MM.1S (cell line): ENCODE results near the gene SNTN.

Experiments used
- DNase-seq: peaks from one replicate; pipeline ENCODE4 v3.0.0-alpha.2; 2015
- H2AFZ ChIP-seq: fragments of 300-600 bp; sonication (generic); 2 replicates; pipeline ENCODE4 v1.6.0; 2016; ENCODE audit warnings: antibody characterized with exemption, low read length
- H3F3A ChIP-seq: fragments of 300-600 bp; sonication (generic); 2 replicates; pipeline ENCODE4 v1.6.1; 2016; ENCODE audit warnings: mild to moderate bottlenecking, antibody characterized with exemption, low read length, moderate library complexity, mixed read lengths; ENCODE audit not compliant: insufficient read depth
- H3K27ac ChIP-seq: fragments of 300-600 bp; sonication (generic); 2 replicates; pipeline ENCODE4 v1.5.1; 2016; ENCODE audit warnings: mild to moderate bottlenecking, low read length
- H3K27me3 ChIP-seq: fragments of 300-600 bp; sonication (generic); replicated peaks from 2 replicates; pipeline ENCODE4 v1.6.0; 2016; ENCODE audit warnings: low read length; ENCODE audit not compliant: insufficient read depth
- H3K36me3 ChIP-seq: fragments of 300-600 bp; sonication (generic); replicated peaks from 2 replicates; pipeline ENCODE4 v1.6.1; 2016; ENCODE audit warnings: mild to moderate bottlenecking, low read length, mixed read lengths; ENCODE audit not compliant: insufficient read depth
- H3K4me1 ChIP-seq: fragments of 300-600 bp; sonication (generic); 2 replicates; pipeline ENCODE4 v1.6.1; 2016; ENCODE audit warnings: low read length, mixed read lengths
- H3K4me2 ChIP-seq: fragments of 300-600 bp; sonication (generic); 2 replicates; pipeline ENCODE4 v1.6.0; 2016; ENCODE audit warnings: low read depth, low read length
- H3K4me3 ChIP-seq: fragments of 300-600 bp; sonication (generic); 2 replicates; pipeline ENCODE4 v1.5.1; 2016; ENCODE audit warnings: low read length, mixed read lengths
- H3K79me2 ChIP-seq: fragments of 300-600 bp; sonication (generic); 2 replicates; pipeline ENCODE4 v1.6.1; 2016; ENCODE audit warnings: mixed run types, low read length, mixed read lengths
- H3K9ac ChIP-seq: fragments of 300-600 bp; sonication (generic); 2 replicates; pipeline ENCODE4 v1.6.1; 2016; ENCODE audit warnings: low read length, mixed read lengths
- H3K9me2 ChIP-seq: fragments of 300-600 bp; sonication (generic); replicated peaks from 2 replicates; pipeline ENCODE4 v1.6.1; 2016; ENCODE audit warnings: mild to moderate bottlenecking, low read length, mixed read lengths; ENCODE audit not compliant: insufficient read depth
- H3K9me3 ChIP-seq: fragments of 300-600 bp; sonication (generic); replicated peaks from 2 replicates; pipeline ENCODE4 v1.6.1; 2016; ENCODE audit warnings: mild to moderate bottlenecking, low read length, mixed read lengths; ENCODE audit not compliant: insufficient read depth
- H4K20me1 ChIP-seq: fragments of 300-600 bp; sonication (generic); 2 replicates; pipeline ENCODE4 v1.6.1; 2016; ENCODE audit warnings: mild to moderate bottlenecking, low read length, moderate library complexity, mixed read lengths; ENCODE audit not compliant: insufficient read depth
- CTCF ChIP-seq: fragments of 300-600 bp; sonication (generic); IDR thresholded peaks from 2 replicates; pipeline ENCODE4 v1.5.1; 2016; ENCODE audit warnings: antibody characterized with exemption, low read length, mixed read lengths
- EZH2 ChIP-seq: fragments of 300-600 bp; sonication (generic); optimal IDR thresholded peaks from 2 replicates; pipeline ENCODE3; 2017; ENCODE audit warnings: low read depth, mild to moderate bottlenecking, antibody characterized with exemption, low read length, mixed read lengths
- EZH2phosphoT487 ChIP-seq: fragments of 300-600 bp; sonication (generic); IDR thresholded peaks from 2 replicates; pipeline ENCODE4 v1.6.1; 2018; ENCODE audit warnings: antibody characterized with exemption, low read length

SNTN gene

GRCh38 chr3:63706321-63707085 is 54.0 kb downstream of the SNTN start:
- DNase-seq = no peak
- Histone ChIP-seq H3K4me3 (no peak overlapping the region), H3K9me3 (no peaks in the 10 kb centered on the region), H3K9ac (no peak overlapping the region), H2AFZ (no peak overlapping the region), H3K79me2 (no peaks in the 10 kb centered on the region), H3F3A (no peaks in the 10 kb centered on the region), H3K27me3 (no peaks in the 10 kb centered on the region), H3K36me3 (no peaks in the 10 kb centered on the region), H3K27ac (no peak overlapping the region), H4K20me1 (no peaks in the 10 kb centered on the region), H3K4me2 (no peak overlapping the region), H3K9me2 (no peaks in the 10 kb centered on the region), H3K4me1 (no peaks in the 10 kb centered on the region)
- TF ChIP-seq EZH2 (no peak), EZH2phosphoT487 (no peak), CTCF (no peak)

- Histone ChIP-seq H3K4me3 (no peak overlapping the region), H3K4me1 (no peaks in the 10 kb centered on the region), H3K9me3 (no peaks in the 10 kb centered on the region), H2AFZ (no peak overlapping the region), H3F3A (no peaks in the 10 kb centered on the region), H3K79me2 (no peaks in the 10 kb centered on the region), H4K20me1 (no peaks in the 10 kb centered on the region), H3K9me2 (no peaks in the 10 kb centered on the region), H3K27ac (no peak overlapping the region), H3K27me3 (no peaks in the 10 kb centered on the region), H3K4me2 (no peak overlapping the region), H3K9ac (no peak overlapping the region), H3K36me3 (no peaks in the 10 kb centered on the region)
- TF ChIP-seq CTCF (no peak), EZH2 (no peak), EZH2phosphoT487 (no peak)
- no peak for DNase-seq
Measured at GRCh38 chr3:63707731-63708130, 55.3 kb downstream of the SNTN start.

GRCh38 chr3:63709576-63709975 is 57.1 kb downstream of the SNTN start:
- Histone ChIP-seq H3K4me3 (no peak overlapping the region), H3K36me3 (no peaks in the 10 kb centered on the region), H3K4me1 (no peaks in the 10 kb centered on the region), H3K9me2 (no peaks in the 10 kb centered on the region), H3K27ac (no peak overlapping the region), H4K20me1 (no peaks in the 10 kb centered on the region), H3K4me2 (no peak overlapping the region), H2AFZ (no peak overlapping the region), H3F3A (no peaks in the 10 kb centered on the region), H3K27me3 (no peaks in the 10 kb centered on the region), H3K9me3 (no peaks in the 10 kb centered on the region), H3K9ac (no peak overlapping the region), H3K79me2 (no peaks in the 10 kb centered on the region)
- TF ChIP-seq CTCF = no peak
- no peak for TF ChIP-seq EZH2
- TF ChIP-seq EZH2phosphoT487 = no peak
- DNase-seq = no peak
